HG02678 (cell line): ENCODE data around the gene BMPR1A.
"Not testable (repeated sequence)": the region's sequence is repeated elsewhere in the genome, so short reads cannot be mapped to it uniquely, and the experiment has no call there.

Experiments
- ATAC-seq: cut with Tn5 transposase; IDR thresholded peaks from one replicate; pipeline ENCODE4 v1.9.1; 2021; ENCODE audit warnings: mild to moderate bottlenecking, moderate library complexity; ENCODE audit not compliant: unreplicated experiment

BMPR1A gene

DNA sequence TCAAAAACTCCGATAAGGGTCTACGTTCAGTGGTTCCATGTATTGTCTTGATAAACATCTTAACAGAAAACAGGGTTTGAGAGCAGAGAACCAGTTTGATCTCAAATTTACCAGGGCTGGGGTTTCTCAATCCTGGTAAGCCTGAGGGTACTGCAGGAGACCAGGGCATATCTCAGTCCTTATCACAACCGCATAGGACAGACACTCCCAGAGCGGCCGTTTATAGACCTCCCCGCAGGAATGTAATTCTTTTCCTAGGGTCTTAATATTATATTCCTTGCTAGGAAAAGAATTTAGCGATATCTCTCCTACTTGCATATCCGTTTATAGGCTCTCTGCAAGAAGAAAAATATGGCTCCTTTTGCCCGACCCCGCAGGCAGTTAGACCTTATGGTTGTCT is 196.3 kb downstream of the BMPR1A start:
- not testable (repeated sequence) for ATAC-seq

DNA sequence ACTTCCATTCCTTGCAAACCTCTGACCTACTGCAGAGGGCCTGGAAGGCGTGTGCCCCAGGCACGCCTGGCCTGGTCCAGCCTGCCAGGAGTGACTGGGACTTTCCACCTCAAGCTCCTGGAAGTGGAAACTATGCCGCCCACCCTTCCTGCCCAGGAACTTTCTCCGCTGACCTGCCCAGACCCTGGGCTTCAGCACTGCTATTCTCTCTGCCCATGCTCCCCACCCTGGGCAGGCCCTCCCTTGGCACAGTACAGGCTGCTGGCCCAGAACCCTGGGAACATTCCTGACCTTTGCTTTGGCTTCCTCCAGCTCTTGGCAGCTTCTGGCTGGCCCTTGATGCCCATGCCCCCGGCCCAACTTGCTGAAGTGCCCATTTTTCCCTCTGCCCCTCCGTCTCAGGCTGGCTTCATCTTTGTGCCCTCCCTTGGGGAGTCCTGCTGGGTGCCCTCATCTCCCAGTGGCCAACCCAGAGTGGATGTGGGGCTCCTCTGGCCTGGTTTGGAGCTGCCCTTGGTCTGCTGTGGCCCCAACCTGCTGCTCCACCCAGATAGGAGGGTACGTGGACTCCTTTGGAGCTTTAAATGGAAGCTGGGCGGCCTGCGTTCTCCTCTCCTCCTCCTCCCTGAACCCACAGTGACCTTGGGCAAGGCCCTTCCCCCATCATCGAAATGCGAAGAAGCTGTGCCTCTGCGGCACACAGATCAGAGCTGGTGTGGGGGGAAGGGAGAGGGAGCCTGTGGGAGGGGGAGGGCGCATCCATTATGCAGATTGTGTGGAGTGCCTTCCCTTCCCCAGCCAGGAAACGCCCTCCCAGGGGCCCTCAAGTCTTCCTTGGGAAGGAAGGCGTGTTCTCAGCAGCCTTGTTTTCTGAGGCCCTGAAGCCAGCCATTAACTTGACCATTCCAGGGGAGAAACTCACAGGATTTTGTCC is 197.6 kb downstream of the BMPR1A start:
- no peak for ATAC-seq

- ATAC-seq = no peak
These were observed 198.5 kb downstream of the BMPR1A start for GRCh38 chr10:86954681-86955500.

- no peak for ATAC-seq
These were observed 199.2 kb downstream of the BMPR1A start for GRCh38 chr10:86955501-86956194.

DNA sequence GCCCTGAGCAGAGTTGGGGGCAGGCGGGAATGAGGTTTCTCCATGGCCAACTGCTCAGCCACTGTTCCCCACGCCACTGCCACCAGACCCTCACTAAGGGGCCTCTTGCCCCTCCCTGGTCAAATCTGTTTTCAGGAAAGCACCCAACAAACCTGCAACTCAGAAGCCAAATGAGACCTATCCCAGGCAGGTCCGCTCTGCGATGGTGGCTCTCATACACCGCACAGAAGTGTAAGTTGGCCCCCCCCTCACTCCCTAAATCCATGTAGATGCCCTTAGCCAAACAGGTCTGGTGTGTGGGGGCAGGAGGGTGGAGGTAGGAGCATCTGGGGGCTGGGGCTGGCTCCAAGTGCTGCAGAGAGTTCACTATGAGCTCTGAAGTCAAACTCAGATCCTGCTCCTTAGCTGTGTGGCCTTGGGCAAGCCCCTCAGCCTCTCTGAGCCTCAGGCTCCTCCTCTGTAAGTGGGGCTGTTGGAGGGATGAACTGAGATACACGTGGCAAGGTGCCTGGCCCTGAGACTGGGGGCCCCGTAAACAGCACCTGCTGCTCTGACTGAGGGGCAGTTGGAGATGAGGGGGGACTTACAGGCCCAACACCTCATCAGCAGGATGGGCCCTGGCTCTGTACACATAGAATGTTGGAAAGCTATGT is 199.9 kb downstream of the BMPR1A start:
- no peak for ATAC-seq

- no peak for ATAC-seq
These were observed 200.5 kb downstream of the BMPR1A start for GRCh38 chr10:86956848-86957448.

- ATAC-seq = no peak
These were observed 201.2 kb downstream of the BMPR1A start, which contains the start of gene MMRN2 for GRCh38 chr10:86957471-86958115. MMRN2 (minus strand) TSS chr10:86957615; CDS start chr10:86957541, 74 bp downstream.

GRCh38 chr10:86958116-86958900 is 201.9 kb downstream of the BMPR1A start, which contains the start of gene SNCG:
SNCG (plus strand) TSS chr10:86958599; CDS start chr10:86958698, 99 bp downstream.
- ATAC-seq = no peak

DNA sequence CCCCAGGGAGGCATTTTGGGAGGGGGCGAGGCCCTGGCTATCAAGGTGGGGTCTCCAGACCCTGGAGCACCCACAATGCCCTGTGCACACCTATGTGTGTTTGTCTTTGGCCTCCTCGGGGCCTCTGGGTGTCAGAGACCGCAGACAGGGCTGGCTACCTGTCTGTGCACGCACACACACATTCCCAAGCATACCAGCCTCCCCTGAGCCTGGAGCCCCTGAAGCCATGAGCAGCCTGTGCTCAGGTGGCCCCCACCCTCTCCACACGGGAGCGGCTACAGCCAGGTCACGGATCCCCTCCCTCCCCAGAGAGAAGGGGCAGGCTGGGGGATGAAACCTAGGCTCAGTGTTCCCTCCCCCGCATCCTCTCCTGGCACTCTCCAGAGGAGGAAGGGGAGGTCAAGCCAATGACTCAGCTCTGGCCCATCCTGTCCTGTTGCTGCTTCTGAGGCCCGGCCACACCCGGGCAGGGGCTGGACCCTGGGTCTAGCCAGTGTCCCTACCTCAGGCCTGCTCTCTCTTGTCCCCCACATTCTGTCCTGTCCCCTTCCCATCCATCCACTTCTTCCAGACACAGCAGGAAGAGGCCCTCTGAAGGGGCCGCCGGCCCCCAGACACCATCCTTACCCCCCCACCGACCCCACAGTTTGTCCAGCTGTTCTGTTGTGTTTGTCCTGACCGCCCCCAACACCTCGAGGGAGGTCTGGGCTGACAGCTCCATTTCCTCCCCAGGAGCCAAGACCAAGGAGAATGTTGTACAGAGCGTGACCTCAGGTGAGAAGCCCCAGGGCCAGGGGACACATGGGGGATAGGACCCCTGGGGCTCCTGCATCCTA is 202.7 kb downstream of the BMPR1A start:
- ATAC-seq = no peak

GRCh38 chr10:86959737-86960002 is 203.3 kb downstream of the BMPR1A start:
- ATAC-seq = no peak

DNA sequence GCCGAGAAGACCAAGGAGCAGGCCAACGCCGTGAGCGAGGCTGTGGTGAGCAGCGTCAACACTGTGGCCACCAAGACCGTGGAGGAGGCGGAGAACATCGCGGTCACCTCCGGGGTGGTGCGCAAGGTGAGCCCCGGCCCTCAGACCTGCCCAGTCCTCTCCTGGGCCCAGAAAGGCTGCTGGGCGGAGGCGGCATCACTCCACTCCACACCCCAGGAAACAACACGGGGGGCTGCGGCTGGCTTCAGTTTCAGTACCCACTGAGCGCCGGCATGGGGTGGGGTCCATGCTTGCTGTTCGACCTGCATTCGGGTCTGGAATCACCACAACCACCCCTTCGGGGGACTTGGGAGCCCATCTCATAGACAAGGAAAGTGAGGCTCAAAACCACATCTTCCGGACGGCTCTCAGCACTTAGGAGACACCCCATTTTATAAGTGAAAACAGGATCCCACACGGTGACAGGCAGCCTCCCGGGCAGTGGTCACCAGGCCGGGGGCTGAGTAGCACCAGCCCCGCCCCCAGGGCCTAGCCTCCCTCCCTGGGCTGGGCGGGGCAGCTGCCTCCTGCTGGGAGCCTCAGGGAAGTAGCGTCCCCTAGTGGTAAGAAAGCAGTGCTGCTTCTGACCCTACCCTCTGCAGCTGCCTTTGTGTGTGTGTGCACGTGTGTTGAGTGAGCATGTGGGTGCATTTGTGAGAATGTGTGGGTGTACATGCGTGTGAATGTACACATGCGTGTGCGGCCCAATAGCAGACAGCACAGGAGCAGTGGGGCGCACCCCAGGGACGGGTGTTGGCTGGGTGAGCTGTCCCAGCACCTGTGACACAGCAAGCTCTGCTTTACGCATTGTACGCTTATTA is 203.8 kb downstream of the BMPR1A start:
- peak; percentile 63 for ATAC-seq

GRCh38 chr10:86960863-86961434 is 204.5 kb downstream of the BMPR1A start:
- ATAC-seq = no peak

DNA sequence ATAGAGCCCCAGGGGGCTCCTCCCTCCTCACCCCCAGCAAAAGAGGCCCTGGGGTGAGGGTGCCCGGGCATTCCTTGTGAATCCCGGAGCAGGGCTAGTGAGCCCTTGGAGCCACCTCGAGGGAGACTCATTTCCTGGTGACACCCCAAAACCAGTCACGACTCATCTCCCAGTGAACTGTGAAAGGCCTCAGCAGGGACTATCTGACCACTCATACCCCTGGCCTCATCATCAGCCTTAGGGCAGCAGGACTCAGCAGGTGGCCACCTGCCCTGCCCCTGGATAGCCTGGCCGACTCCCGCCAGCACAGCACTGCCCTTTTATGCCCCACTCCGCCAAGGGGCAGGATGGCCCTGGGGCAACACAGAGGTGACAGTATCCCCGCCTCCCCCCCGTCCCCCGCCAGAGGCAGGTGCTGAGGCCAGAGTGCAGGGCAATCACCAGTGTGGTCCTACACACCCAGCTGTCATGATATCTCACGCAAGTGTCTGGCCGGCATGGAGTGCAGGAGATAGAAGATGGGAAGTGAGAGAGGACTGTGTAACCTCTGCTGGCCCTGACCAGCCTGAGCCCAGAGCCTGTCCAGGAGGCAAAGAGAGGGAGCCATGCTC is 205.2 kb downstream of the BMPR1A start:
- no peak for ATAC-seq

- no peak for ATAC-seq
These were observed 205.9 kb downstream of the BMPR1A start for GRCh38 chr10:86962136-86962980.

DNA sequence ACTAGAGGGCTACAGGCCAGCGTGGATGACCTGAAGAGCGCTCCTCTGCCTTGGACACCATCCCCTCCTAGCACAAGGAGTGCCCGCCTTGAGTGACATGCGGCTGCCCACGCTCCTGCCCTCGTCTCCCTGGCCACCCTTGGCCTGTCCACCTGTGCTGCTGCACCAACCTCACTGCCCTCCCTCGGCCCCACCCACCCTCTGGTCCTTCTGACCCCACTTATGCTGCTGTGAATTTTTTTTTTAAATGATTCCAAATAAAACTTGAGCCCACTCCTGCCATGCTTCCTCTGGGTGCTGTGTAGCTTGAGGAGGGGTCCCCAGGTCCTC is 206.5 kb downstream of the BMPR1A start:
- ATAC-seq = no peak
